Mesenteric fat pad (tissue), 1 donor: Measurements from ENCODE around the gene PSAP. TPM values are rescaled to one million over a fixed set of nuclear protein-coding genes. Genes with fewer than 3 reads are reported as not detected.

Experiments
- DNase-seq: peaks from one replicate; pipeline ENCODE4 v3.0.0-alpha.2; 2020; ENCODE audit warnings: low spot score
- microRNA-seq: library from miRNA; unstranded; fragments of <30 nt; microRNA quantifications from one replicate; pipeline ENCODE4 v1.2.0, GENCODE V29; 2020; ENCODE audit warnings: borderline number of aligned reads
- total RNA-seq: library from RNA; stranded (reverse); fragmentation: NEBNext Ultra II Directional; extraction: Animal tissue kit (Norgen Biotek cat#: 25700); gene quantifications from one replicate; pipeline ENCODE4 v1.2.1, GENCODE V29; 2021
- donor health status: DM: yes; HTN: yes; CAD: no.

PSAP gene
- total RNA-seq, 1 donor from 2014 or later = 1,414 TPM

GRCh38 chr10:71770255-71770654 is 80.8 kb downstream of the PSAP start:
- no peak for DNase-seq

- DNase-seq = no peak
These were observed 81.7 kb downstream of the PSAP start for GRCh38 chr10:71769279-71769823.

- DNase-seq = no peak
These were observed 83.5 kb downstream of the PSAP start for GRCh38 chr10:71767420-71768035.

GRCh38 chr10:71766717-71767419 is 84.2 kb downstream of the PSAP start:
- no peak for DNase-seq

Small RNA genes within 50 kb of the gene (microRNA-seq; reads per million reads assigned to microRNA genes)
- gene MIR7152 = not detected

Other genes starting within 250 kb of the PSAP start
- 0.22 TPM for gene C10orf105, start 131.5 kb downstream of the PSAP start, total RNA-seq
- 128 TPM for gene VSIR, start 77.7 kb downstream of the PSAP start, total RNA-seq
- 80.3 TPM for gene CHST3, start 113.1 kb upstream of the PSAP start, total RNA-seq
- 5.8 TPM for gene SPOCK2, start 237.3 kb upstream of the PSAP start, total RNA-seq